ENCODE data around the gene TARBP1. TPM values are rescaled to one million over a fixed set of nuclear protein-coding genes. Genes with fewer than 3 reads are reported as not detected.

TARBP1 gene, protein sequence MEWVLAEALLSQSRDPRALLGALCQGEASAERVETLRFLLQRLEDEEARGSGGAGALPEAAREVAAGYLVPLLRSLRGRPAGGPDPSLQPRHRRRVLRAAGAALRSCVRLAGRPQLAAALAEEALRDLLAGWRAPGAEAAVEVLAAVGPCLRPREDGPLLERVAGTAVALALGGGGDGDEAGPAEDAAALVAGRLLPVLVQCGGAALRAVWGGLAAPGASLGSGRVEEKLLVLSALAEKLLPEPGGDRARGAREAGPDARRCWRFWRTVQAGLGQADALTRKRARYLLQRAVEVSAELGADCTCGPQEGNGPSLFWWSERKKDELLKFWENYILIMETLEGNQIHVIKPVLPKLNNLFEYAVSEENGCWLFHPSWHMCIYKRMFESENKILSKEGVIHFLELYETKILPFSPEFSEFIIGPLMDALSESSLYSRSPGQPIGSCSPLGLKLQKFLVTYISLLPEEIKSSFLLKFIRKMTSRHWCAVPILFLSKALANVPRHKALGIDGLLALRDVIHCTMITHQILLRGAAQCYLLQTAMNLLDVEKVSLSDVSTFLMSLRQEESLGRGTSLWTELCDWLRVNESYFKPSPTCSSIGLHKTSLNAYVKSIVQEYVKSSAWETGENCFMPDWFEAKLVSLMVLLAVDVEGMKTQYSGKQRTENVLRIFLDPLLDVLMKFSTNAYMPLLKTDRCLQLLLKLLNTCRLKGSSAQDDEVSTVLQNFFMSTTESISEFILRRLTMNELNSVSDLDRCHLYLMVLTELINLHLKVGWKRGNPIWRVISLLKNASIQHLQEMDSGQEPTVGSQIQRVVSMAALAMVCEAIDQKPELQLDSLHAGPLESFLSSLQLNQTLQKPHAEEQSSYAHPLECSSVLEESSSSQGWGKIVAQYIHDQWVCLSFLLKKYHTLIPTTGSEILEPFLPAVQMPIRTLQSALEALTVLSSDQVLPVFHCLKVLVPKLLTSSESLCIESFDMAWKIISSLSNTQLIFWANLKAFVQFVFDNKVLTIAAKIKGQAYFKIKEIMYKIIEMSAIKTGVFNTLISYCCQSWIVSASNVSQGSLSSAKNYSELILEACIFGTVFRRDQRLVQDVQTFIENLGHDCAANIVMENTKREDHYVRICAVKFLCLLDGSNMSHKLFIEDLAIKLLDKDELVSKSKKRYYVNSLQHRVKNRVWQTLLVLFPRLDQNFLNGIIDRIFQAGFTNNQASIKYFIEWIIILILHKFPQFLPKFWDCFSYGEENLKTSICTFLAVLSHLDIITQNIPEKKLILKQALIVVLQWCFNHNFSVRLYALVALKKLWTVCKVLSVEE (N-terminal part only)
- total RNA-seq = 10 to 100 TPM; 27.0 to 29.9 TPM

GRCh38 chr1:234478481-234479309 lies at the start of gene TARBP1:
Gene TARBP1 (minus strand): TSS chr1:234479179. CDS start chr1:234479103, 76 bp downstream.

GRCh38 chr1:234373064-234373958 lies 105.7 kb downstream of the TARBP1 start, which contains the start of gene COA6:
Gene COA6 (plus strand): TSS chr1:234373456. CDS start chr1:234373467, 11 bp downstream.

Other genes with a start within 250 kb of the TARBP1 start
- gene COA6, start 105.7 kb downstream of the TARBP1 start, total RNA-seq = 10 to 100 TPM; 36.1 to 53.9 TPM
- 10 to 100 TPM; 75.7 to 76.9 TPM for gene IRF2BP2, start 131.0 kb upstream of the TARBP1 start, total RNA-seq

Data from melanocyte of skin (primary cell).